Measurements from ENCODE around the gene HECTD4.

HECTD4 gene

DNA sequence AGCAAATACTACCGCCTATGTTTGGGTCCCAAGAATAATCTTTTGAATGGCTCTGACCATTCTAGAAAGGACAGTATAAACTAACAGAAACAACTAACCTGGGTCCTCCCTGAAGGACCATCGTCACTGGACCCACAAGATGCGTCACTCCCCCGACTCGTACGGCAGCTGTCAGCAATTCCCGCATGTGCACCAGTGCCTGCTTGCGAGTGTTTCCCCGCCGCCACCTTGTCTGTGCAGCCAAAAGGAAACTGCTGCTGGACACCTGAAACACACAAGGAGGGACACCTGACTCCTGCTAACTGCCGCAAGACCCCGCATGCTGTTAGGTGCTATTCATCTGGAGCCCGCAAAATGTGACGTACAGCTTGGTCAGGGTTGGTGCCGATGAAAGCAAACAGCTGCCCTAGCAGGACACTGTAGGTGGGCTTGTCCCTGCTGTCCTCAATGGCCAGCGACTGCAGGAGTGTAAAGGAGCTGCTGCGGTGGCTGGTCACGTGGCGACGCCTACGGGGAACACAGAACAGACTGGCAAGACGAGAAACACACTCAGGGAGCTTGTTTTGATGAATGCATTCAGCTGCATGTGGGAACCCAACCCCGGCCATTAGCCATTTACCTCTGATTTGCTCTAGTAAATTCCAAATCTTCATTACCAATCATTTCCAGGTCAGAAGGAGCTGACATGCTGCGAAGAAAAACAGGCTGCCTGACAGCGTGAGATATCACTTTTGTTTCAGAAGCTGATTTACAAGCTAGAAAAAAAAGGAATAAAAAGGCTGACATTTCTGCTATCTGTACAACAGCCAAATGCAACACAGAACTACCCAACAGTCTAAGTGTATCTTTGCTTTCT is 138.7 kb downstream of the HECTD4 start:
- Histone ChIP-seq H4K20me1 (ENCODE audit: control insufficient read depth, insufficient read depth, low read depth, low read length) (no peaks in the 10 kb centered on the region), H3K27ac (ENCODE audit: low read depth, low read length) (no peak overlapping the region), H3K4me3 (ENCODE audit: low read length) (no peak overlapping the region), H3K36me3 (ENCODE audit: control insufficient read depth, low read length) (peaks cover 40% of the 10 kb centered on the region), H3K4me1 (ENCODE audit: control insufficient read depth, low read length) (no peaks in the 10 kb centered on the region), H3F3A (ENCODE audit: control insufficient read depth, insufficient read depth) (no peaks in the 10 kb centered on the region), H3K9me3 (ENCODE audit: control insufficient read depth, insufficient read depth, low read length) (no peaks in the 10 kb centered on the region), H3K27me3 (ENCODE audit: control insufficient read depth, low read length) (no peaks in the 10 kb centered on the region), H3K4me2 (ENCODE audit: low read length) (no peak overlapping the region), H3K9me2 (replicated peaks; ENCODE audit: control insufficient read depth, low read length) (no peaks in the 10 kb centered on the region), H3K79me2 (ENCODE audit: control insufficient read depth, low read length) (no peaks in the 10 kb centered on the region)
- TF ChIP-seq EZH2phosphoT487 (IDR thresholded peaks at IDR 0.05; ENCODE audit: borderline replicate concordance, low read length), result no peak
- TF ChIP-seq, protein P1, sequence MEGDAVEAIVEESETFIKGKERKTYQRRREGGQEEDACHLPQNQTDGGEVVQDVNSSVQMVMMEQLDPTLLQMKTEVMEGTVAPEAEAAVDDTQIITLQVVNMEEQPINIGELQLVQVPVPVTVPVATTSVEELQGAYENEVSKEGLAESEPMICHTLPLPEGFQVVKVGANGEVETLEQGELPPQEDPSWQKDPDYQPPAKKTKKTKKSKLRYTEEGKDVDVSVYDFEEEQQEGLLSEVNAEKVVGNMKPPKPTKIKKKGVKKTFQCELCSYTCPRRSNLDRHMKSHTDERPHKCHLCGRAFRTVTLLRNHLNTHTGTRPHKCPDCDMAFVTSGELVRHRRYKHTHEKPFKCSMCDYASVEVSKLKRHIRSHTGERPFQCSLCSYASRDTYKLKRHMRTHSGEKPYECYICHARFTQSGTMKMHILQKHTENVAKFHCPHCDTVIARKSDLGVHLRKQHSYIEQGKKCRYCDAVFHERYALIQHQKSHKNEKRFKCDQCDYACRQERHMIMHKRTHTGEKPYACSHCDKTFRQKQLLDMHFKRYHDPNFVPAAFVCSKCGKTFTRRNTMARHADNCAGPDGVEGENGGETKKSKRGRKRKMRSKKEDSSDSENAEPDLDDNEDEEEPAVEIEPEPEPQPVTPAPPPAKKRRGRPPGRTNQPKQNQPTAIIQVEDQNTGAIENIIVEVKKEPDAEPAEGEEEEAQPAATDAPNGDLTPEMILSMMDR (IDR thresholded peaks at IDR 0.05; ENCODE audit: low read depth, low read length, poor library complexity, severe bottlenecking), result no peak

DNA sequence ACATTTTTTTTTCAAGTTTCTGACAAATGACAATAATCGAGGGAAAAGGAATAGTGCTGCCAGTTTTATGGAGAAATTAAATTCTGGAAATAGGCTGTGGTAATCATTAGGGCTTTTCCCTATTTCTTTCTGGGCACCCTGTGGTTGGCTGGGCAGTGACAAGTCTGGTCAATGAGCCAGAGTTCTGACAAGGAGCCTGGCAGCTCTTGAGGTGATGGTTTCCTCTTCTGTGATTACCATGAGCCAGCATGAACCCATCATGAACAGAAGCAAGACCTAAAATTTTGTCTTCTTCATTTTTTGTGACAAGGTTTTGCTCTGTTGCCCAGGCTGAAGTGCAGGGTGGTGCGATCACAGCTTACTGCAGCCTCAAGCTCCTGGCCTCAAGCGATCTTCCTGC is 141.1 kb downstream of the HECTD4 start:
- peaks cover 43% of the 10 kb centered on the region for H3K36me3 ChIP-seq (ENCODE audit: control insufficient read depth, low read length)
- no peak overlapping the region for H3K4me2 ChIP-seq (ENCODE audit: low read length)
- H4K20me1 ChIP-seq (ENCODE audit: control insufficient read depth, insufficient read depth, low read depth, low read length), result no peaks in the 10 kb centered on the region
- no peaks in the 10 kb centered on the region for H3K27me3 ChIP-seq (ENCODE audit: control insufficient read depth, low read length)
- TF ChIP-seq EZH2phosphoT487 (IDR thresholded peaks at IDR 0.05; ENCODE audit: borderline replicate concordance, low read length), result no peak
- TF ChIP-seq, protein P1 (IDR thresholded peaks at IDR 0.05; ENCODE audit: low read depth, low read length, poor library complexity, severe bottlenecking), result no peak
- H3K4me1 ChIP-seq (ENCODE audit: control insufficient read depth, low read length), result no peaks in the 10 kb centered on the region
- no peak overlapping the region for H3K27ac ChIP-seq (ENCODE audit: low read depth, low read length)
- no peaks in the 10 kb centered on the region for H3K9me2 ChIP-seq (replicated peaks; ENCODE audit: control insufficient read depth, low read length)
- H3K9me3 ChIP-seq (ENCODE audit: control insufficient read depth, insufficient read depth, low read length), result no peaks in the 10 kb centered on the region
- no peaks in the 10 kb centered on the region for H3F3A ChIP-seq (ENCODE audit: control insufficient read depth, insufficient read depth)
- no peaks in the 10 kb centered on the region for H3K79me2 ChIP-seq (ENCODE audit: control insufficient read depth, low read length)
- H3K4me3 ChIP-seq (ENCODE audit: low read length), result no peak overlapping the region

- no peak overlapping the region for H3K4me2 ChIP-seq (ENCODE audit: low read length)
- no peaks in the 10 kb centered on the region for H4K20me1 ChIP-seq (ENCODE audit: control insufficient read depth, insufficient read depth, low read depth, low read length)
- peaks cover 51% of the 10 kb centered on the region for H3K36me3 ChIP-seq (ENCODE audit: control insufficient read depth, low read length)
Measured at GRCh38 chr12:112239881-112240280, 142.3 kb downstream of the HECTD4 start.

More at GRCh38 chr12:112239881-112240280, 142.3 kb downstream of the HECTD4 start:
- no peak overlapping the region for H3K4me3 ChIP-seq (ENCODE audit: low read length)
- no peaks in the 10 kb centered on the region for H3K9me2 ChIP-seq (replicated peaks; ENCODE audit: control insufficient read depth, low read length)
- H3K27ac ChIP-seq (ENCODE audit: low read depth, low read length), result no peak overlapping the region
- H3F3A ChIP-seq (ENCODE audit: control insufficient read depth, insufficient read depth), result no peaks in the 10 kb centered on the region
- no peaks in the 10 kb centered on the region for H3K4me1 ChIP-seq (ENCODE audit: control insufficient read depth, low read length)
- H3K27me3 ChIP-seq (ENCODE audit: control insufficient read depth, low read length), result no peaks in the 10 kb centered on the region
- H3K9me3 ChIP-seq (ENCODE audit: control insufficient read depth, insufficient read depth, low read length), result no peaks in the 10 kb centered on the region
- TF ChIP-seq, protein P1 (IDR thresholded peaks at IDR 0.05; ENCODE audit: low read depth, low read length, poor library complexity, severe bottlenecking), result no peak
- no peak for TF ChIP-seq EZH2phosphoT487 (IDR thresholded peaks at IDR 0.05; ENCODE audit: borderline replicate concordance, low read length)
- H3K79me2 ChIP-seq (ENCODE audit: control insufficient read depth, low read length), result no peaks in the 10 kb centered on the region
